Mucosa of stomach (tissue), 1 donor: ENCODE results near the gene NAV3.

Source experiments
- H3K27me3 ChIP-seq: one replicate; pipeline ENCODE4 v1.7.0; 2013; ENCODE audit warnings: mild to moderate bottlenecking, low read length; ENCODE audit not compliant: control insufficient read depth, insufficient read depth
- H3K36me3 ChIP-seq: one replicate; pipeline ENCODE4 v1.7.0; 2013; ENCODE audit warnings: low read length; ENCODE audit not compliant: control insufficient read depth, insufficient read depth
- H3K4me1 ChIP-seq: one replicate; pipeline ENCODE4 v1.7.0; 2013; ENCODE audit warnings: mild to moderate bottlenecking, low read length; ENCODE audit not compliant: control insufficient read depth, insufficient read depth
- H3K4me3 ChIP-seq: one replicate; pipeline ENCODE4 v1.7.0; 2013; ENCODE audit warnings: low read length
- H3K9ac ChIP-seq: one replicate; pipeline ENCODE4 v1.7.0; 2013; ENCODE audit warnings: mild to moderate bottlenecking, low read length, moderate library complexity
- H3K9me3 ChIP-seq: one replicate; pipeline ENCODE4 v1.7.0; 2013; ENCODE audit warnings: mild to moderate bottlenecking, low read length, moderate library complexity; ENCODE audit not compliant: control insufficient read depth
- donor health status: Pancreatic carcinoma.

Gene NAV3

DNA sequence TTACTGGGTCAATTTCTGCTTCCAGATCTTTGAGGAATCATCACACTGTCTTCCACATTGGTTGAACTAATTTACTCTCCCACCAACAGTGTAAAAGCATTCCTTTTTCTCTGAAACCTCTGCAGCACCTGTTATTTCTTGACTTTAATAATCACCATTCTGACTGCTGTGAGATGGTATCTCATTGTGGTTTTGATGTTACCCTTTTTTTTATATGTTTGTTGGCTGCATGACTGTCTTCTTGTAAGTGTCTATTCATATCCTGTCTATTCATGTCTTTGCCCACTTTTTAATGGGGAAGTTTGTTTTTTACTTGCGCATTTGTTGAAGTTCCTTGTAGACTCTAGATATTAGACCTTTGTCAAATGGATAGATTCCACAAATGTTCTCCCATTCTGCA is 324.9 kb downstream of the NAV3 start:
- Histone ChIP-seq H3K9ac (no peak overlapping the region), H3K9me3 (no peaks in the 10 kb centered on the region), H3K4me1 (no peaks in the 10 kb centered on the region)

DNA sequence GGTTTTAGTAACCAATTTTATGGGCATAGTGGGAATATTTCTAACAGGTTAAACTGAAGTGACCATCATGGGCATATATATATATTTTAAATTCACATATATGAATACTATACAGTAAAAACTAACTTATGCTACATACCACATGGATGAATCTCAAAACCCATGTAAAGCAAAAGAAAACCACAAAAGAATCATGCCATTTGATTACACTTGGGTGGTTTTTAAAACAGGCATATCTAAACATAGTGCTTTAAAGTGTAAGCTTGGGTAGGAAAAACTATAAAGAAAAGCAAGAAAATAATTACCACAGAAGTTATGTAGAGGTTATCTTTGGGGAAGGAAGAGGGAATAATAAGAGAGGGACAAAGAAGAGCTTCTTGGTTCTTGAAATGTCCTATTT is 326.1 kb downstream of the NAV3 start:
- H3K36me3 ChIP-seq, result no peaks in the 10 kb centered on the region
- H3K9me3 ChIP-seq, result no peaks in the 10 kb centered on the region
- H3K9ac ChIP-seq, result no peak overlapping the region
- H3K27me3 ChIP-seq, result no peaks in the 10 kb centered on the region
- H3K4me1 ChIP-seq, result no peaks in the 10 kb centered on the region
- no peak overlapping the region for H3K4me3 ChIP-seq

More for the DNA sequence above, 324.9 kb downstream of the NAV3 start:
- no peaks in the 10 kb centered on the region for H3K27me3 ChIP-seq
- H3K4me3 ChIP-seq, result no peak overlapping the region
- H3K36me3 ChIP-seq, result no peaks in the 10 kb centered on the region

DNA sequence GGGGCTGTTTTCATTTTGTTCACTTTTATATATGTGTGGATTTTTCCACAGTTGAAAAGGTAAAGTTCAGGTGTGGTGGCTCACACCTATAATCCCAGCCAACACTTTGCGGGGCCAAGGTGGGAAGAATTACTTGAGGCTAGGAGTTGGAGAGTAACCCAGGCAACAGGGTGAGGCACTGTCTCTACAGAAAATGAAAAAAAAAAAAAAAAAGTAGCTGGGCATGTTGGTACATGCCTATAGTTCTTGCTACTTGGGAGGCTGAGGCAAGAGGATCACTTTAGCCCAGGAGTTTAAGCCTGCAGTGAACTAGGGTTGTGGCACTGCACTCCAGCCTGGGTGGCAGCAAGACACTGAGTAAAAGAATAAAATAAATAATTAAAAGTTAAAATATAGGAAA is 326.5 kb downstream of the NAV3 start:
- H3K27me3 ChIP-seq, result no peaks in the 10 kb centered on the region
- no peak overlapping the region for H3K4me3 ChIP-seq
- H3K4me1 ChIP-seq, result no peaks in the 10 kb centered on the region
- H3K9me3 ChIP-seq, result no peaks in the 10 kb centered on the region
- no peak overlapping the region for H3K9ac ChIP-seq
- H3K36me3 ChIP-seq, result no peaks in the 10 kb centered on the region

DNA sequence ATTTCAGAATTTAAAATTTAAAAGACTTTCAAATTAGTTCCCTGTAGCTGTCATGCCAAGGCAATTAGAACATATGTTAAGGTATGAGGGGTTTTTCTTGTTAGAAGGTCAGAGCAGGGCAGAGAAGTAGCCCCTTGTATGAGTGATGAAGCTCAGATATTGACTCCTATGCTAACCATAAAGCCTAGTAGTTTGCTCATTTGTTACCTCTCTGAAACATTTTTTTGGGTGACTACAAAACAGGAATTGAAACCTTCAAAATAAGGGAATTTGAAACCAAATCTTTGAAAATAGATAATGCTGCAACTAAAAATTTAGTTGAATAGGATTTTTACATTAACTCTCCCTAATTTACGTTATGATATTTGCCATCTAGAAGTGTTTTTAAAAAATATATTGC is 333.5 kb downstream of the NAV3 start:
- Histone ChIP-seq H3K27me3 (no peaks in the 10 kb centered on the region), H3K9ac (no peak overlapping the region)

DNA sequence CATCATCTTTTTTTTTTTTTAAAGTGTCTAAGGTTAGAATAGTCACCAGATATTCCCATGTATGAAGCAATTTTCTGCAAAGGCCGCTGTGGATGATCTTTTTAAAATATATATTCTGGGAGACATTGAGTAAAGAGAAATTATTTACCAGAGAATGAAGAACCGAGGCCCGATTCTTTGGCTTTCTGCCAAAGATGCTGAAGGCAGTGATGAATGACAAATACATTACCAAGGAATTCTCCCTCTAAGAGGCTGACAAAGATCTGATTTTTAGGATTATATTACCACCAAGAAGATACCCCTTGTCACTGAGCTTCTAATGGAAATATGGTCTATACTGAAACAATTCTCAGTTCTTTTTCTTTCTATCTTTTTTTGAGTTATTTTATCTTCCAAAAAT is 336.8 kb downstream of the NAV3 start:
- Histone ChIP-seq H3K27me3 (no peaks in the 10 kb centered on the region), H3K4me1 (no peaks in the 10 kb centered on the region), H3K9ac (no peak overlapping the region)

More for the DNA sequence above, 333.5 kb downstream of the NAV3 start:
- Histone ChIP-seq H3K9me3 (no peaks in the 10 kb centered on the region), H3K36me3 (no peaks in the 10 kb centered on the region), H3K4me3 (no peak overlapping the region), H3K4me1 (no peaks in the 10 kb centered on the region)

DNA sequence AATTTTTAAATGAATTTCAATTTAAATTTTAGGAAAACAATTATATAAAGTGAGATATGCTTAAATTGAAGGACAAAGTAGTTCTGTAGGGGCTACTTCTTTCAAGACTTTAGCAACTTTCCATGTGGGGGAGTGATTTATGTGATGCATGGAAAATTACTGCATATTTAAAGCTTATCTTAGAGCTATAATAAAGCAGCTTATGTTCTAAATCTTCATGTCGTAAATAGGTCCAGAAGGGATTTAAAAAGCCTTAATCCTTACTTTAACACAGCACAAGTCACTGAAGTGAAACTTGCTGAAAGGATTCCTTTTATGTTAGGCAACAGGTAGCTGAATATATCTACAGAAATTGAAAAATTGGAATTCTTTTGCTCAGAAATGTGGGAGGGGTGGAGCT is 340.4 kb downstream of the NAV3 start:
- Histone ChIP-seq H3K27me3 (no peaks in the 10 kb centered on the region), H3K9me3 (no peaks in the 10 kb centered on the region), H3K9ac (no peak overlapping the region), H3K36me3 (no peaks in the 10 kb centered on the region), H3K4me1 (no peaks in the 10 kb centered on the region), H3K4me3 (no peak overlapping the region)

More for the DNA sequence above, 336.8 kb downstream of the NAV3 start:
- H3K4me3 ChIP-seq, result no peak overlapping the region
- H3K9me3 ChIP-seq, result no peaks in the 10 kb centered on the region
- no peaks in the 10 kb centered on the region for H3K36me3 ChIP-seq

DNA sequence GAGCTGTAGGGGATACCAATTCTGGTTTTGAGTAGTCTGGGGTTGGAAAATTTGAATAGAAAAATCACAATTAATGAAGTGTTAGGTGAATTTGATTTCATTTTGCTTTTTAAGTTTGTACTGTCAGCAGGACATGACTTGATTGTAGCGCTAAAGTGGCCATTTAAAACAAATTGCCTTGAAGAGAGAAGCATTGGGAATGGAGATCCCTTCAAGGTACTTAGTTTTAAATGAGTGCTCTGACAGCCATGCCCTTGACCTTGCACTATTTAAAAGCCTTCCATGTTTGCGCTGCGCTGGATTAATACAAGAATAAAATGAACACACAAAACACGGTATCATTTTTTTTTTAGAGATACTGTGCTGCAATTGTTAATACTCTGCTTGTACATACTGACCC is 345.9 kb downstream of the NAV3 start:
- Histone ChIP-seq H3K4me1 (no peaks in the 10 kb centered on the region), H3K9ac (no peak overlapping the region), H3K36me3 (no peaks in the 10 kb centered on the region), H3K27me3 (no peaks in the 10 kb centered on the region), H3K9me3 (no peaks in the 10 kb centered on the region), H3K4me3 (no peak overlapping the region)

DNA sequence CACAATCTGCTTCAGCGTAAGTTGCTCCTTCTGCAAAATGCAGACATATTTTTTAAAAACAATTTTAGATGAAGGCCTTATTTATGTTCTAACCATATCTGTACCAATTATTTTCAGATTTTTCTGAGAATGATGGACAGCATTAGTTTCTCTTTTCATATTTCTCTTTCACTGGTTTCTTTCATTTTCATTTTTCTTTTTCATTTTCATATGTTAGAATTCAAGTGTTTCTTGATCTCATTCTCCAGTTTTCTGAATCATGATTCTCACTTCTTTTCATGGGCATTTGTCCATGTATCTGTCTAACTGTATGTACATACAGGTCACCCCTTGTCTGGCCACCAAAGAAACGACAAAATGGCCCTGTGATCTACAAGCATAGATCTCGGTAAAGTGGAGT is 346.6 kb downstream of the NAV3 start:
- H3K27me3 ChIP-seq, result no peaks in the 10 kb centered on the region
- H3K4me1 ChIP-seq, result no peaks in the 10 kb centered on the region
- H3K9ac ChIP-seq, result no peak overlapping the region
- no peaks in the 10 kb centered on the region for H3K36me3 ChIP-seq
- no peak overlapping the region for H3K4me3 ChIP-seq
- no peaks in the 10 kb centered on the region for H3K9me3 ChIP-seq

DNA sequence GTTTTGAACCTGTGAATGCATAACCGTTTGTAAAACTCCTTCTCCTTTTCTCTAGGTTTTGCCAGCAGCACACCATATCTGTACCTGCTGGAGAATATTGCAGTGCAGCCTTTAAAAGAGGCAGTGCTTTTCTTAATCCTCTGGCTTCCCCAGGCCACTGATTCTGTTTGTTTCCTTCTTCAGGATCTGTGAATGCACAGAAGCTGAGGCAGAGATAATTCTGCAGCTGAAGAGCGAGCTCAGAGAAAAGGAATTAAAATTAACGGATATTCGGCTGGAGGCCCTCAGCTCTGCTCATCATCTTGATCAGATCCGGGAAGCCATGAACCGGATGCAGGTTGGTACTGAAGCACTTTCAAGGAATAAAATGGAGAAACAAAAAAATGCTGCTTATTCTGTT is 348.7 kb downstream of the NAV3 start:
- no peaks in the 10 kb centered on the region for H3K4me1 ChIP-seq
- no peaks in the 10 kb centered on the region for H3K27me3 ChIP-seq
- no peaks in the 10 kb centered on the region for H3K36me3 ChIP-seq
- no peak overlapping the region for H3K9ac ChIP-seq
- no peaks in the 10 kb centered on the region for H3K9me3 ChIP-seq
- no peak overlapping the region for H3K4me3 ChIP-seq

DNA sequence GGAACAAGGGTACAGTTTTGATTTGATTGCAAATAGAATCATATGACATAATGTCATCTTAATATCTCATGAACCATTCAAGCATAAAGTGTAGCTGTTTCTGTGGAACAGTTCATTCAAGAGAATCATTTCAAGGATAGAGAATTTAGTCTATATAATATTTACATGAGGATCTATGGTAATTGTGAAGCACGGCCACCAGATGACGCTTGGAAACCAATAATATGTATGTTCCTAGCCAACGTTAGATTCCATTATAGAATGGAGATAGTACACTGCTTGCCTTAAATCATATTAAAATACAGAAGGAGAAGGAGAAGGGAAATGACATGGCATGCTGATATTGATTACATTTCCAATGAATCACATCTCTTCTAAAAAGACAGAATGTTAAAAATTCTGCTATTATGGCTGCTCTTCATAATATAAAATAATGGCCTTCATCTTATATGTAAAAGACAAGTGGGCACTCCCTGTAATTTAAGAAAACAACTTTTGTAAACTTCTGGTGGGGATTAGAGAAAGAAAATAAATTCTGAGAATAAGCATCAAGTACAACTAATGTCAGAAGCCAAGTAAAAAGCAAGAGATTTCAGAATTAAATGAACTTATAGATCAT is 351.0 kb downstream of the NAV3 start:
- H3K4me1 ChIP-seq, result no peaks in the 10 kb centered on the region
- no peak overlapping the region for H3K4me3 ChIP-seq
- H3K9ac ChIP-seq, result no peak overlapping the region
- no peaks in the 10 kb centered on the region for H3K27me3 ChIP-seq
- no peaks in the 10 kb centered on the region for H3K36me3 ChIP-seq
- H3K9me3 ChIP-seq, result no peaks in the 10 kb centered on the region

DNA sequence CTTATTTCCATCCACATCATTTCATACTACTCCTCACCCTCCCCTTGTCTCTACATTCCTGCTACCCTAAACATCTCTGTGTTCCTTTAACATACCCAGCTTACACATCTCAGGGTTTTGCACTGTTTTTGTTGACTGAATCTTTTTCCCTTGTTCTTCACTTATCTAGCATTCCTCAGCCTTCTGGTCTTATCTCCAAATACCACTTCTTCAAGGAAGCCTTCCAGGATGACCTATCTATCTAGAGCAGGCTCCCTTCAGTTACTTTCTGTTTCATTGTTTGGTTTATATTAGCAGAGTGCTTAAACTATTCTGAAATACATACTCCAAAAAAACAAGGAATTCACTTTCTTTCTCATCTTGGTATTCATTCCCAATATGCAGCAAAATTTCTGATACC is 353.1 kb downstream of the NAV3 start:
- Histone ChIP-seq H3K9me3 (no peaks in the 10 kb centered on the region), H3K4me1 (no peaks in the 10 kb centered on the region), H3K36me3 (no peaks in the 10 kb centered on the region), H3K9ac (no peak overlapping the region), H3K4me3 (no peak overlapping the region), H3K27me3 (no peaks in the 10 kb centered on the region)

DNA sequence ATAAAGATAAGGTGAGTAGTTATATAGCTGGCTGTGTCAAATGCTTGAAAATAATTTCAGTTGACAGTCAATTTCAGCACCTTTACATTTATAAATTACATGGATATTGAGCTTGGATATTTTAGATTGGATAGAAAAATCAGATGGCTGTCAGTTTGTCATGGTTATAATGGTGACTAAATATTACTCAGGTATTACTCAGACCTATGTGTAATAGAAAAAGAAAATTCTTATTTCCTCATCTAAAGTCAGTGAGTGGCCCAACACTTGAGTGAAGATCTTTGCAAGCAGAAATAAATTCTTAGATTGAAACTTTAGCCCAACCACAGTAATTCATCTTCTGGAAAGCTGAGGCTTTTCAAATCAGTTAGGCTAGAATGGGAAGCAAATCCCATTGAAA is 354.4 kb downstream of the NAV3 start:
- Histone ChIP-seq H3K9ac (no peak overlapping the region), H3K27me3 (no peaks in the 10 kb centered on the region), H3K36me3 (no peaks in the 10 kb centered on the region), H3K4me1 (no peaks in the 10 kb centered on the region), H3K9me3 (no peaks in the 10 kb centered on the region), H3K4me3 (no peak overlapping the region)

DNA sequence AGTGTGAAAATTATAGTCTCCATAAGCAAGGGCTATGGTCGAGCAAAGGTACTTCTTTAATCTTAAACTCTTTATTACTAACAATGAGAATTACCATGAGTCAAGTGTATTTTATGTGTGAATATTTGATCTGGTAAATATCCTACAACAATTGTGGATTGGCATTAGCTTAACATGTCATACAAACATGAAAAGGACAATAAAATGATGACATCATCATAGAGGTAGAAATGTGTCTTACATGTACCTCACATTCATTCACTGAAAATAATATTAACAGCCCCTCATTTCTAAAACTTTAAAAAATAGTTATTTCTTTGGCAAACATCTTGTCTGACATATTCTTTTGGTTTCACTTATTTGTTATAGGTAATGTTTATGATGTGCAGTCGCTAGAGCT is 355.0 kb downstream of the NAV3 start:
- H3K9ac ChIP-seq, result no peak overlapping the region

More for the DNA sequence above, 355.0 kb downstream of the NAV3 start:
- Histone ChIP-seq H3K36me3 (no peaks in the 10 kb centered on the region), H3K4me3 (no peak overlapping the region), H3K9me3 (no peaks in the 10 kb centered on the region), H3K27me3 (no peaks in the 10 kb centered on the region), H3K4me1 (no peaks in the 10 kb centered on the region)
